ENCODE data around the gene CRK.

Gene CRK

DNA sequence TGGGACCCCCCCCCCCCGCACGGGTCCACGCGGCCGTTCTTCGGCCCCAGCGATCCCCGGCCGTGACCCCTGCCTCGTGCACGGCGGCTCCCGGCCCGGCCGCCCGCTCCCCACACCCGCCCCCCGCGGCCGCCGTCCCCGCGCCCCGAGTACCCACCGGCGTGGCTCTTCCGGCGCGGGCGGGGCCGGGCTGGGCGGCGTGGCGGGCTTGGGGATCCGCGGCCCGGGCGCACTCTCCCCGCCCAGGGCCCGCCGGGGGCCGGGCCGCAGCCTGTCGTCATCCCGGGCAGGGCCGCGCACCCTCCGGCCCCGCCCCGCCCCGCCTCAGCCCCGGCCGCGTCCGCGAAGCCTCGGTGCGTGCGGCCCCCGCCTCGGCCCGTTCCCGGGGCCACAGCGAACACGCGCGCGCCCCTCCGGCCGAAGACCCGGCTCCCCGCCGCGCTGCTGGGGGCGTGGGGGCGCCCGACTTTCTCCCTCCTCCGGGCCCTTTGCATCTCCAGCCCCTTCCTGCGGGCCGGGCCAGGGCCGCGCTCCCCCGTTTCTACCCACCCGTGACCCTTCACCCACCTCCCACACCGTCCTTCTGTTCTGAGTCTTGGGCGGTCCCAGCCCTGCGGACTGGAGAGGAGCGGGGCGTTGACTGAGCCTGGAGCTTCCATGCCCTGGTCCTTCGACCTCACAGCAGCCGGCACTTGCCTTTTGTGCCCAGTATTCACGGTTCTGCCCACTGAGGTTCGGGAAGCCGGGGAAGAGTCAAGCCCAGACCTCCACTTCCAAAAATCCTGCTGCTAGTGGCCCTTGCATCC lies 35.6 kb upstream of the CRK start:
- Mint-ChIP-seq H3K9me3 (no peaks in the 10 kb centered on the region), H3K27ac (peak overlapping the region; percentile 74), H3K4me3 (peak overlapping the region; percentile 86), H3K27me3 (peaks cover 48% of the 10 kb centered on the region), H3K4me1 (peaks cover 46% of the 10 kb centered on the region), H3K36me3 (peaks cover 10% of the 10 kb centered on the region)
- DNase-seq, result peak; percentile 67
- CTCF ChIA-PET, result no interaction called here

- Mint-ChIP-seq H3K27me3 (peaks cover 56% of the 10 kb centered on the region), H3K4me3 (peak overlapping the region; percentile 85), H3K9me3 (no peaks in the 10 kb centered on the region), H3K4me1 (peaks cover 46% of the 10 kb centered on the region), H3K27ac (peak overlapping the region; percentile 82), H3K36me3 (peaks cover 10% of the 10 kb centered on the region)
- CTCF ChIA-PET, result interaction anchor here (1.2 kb wide), 1 partner anchor 125 kb away, joined by 3 read pairs; no protein-coding TSS in a partner anchor
- DNase-seq, result peak; percentile 83
These were observed 34.8 kb upstream of the CRK start for GRCh38 chr17:1490643-1491442.

- H3K4me3 Mint-ChIP-seq, result peak overlapping the region; percentile 67
- CTCF ChIA-PET, result no interaction called here
- peaks cover 56% of the 10 kb centered on the region for H3K4me1 Mint-ChIP-seq
- no peaks in the 10 kb centered on the region for H3K9me3 Mint-ChIP-seq
- peaks cover 69% of the 10 kb centered on the region for H3K27me3 Mint-ChIP-seq
- H3K36me3 Mint-ChIP-seq, result peaks cover 7% of the 10 kb centered on the region
- DNase-seq, result no peak
- H3K27ac Mint-ChIP-seq, result no peak overlapping the region
These were observed 32.8 kb upstream of the CRK start for GRCh38 chr17:1488826-1489270.

DNA sequence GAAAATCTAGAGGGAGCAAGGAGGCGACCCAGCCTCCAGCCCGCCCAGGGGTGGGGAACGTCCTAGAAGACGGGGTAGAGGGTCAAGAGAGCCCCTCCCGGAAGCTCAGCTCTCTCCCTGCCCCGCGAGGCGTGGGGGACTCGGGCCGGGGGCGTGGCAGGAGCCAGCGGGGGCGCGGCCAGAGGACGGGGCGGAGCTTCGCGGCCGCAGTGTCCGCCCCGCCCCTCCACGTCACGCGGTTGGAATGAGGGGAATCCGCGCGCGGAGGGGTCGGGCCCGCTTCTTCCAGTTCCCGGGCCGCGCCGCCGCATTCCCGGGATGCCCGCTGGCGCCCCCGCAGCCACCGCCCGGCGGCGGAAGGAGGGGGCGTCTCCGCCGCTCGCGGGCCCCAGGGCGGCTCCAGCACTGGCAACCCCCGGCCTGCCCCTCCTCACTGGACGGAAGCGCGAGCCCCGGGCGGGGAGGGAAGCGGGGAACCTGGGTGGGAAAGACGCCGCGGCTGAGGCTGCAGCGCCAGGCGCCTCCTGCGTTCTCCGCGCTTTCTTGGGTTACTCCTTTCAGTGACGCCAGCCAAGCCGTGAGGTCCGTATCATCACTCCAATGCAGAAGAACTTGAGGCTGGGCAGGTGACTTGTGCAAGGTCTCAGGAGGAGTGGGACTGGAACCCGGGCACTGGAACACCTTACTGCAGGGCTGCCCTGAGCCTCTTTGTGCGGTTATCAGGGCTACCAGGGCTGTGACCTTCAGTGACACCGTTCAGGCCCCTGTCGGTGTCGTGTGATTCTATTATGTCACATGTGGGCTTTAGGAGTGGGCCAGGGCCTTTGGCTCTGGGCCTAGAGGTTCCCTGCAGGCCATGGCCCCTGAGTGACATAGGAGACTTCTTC lies 32.1 kb upstream of the CRK start:
- DNase-seq, result peak; percentile 79
- no peaks in the 10 kb centered on the region for H3K9me3 Mint-ChIP-seq
- H3K27me3 Mint-ChIP-seq, result peaks cover 65% of the 10 kb centered on the region
- H3K4me1 Mint-ChIP-seq, result peaks cover 56% of the 10 kb centered on the region
- peak overlapping the region; percentile 60 for H3K27ac Mint-ChIP-seq
- peaks cover 7% of the 10 kb centered on the region for H3K36me3 Mint-ChIP-seq
- CTCF ChIA-PET, result interaction anchor here (0.8 kb wide), 1 partner anchor 123 kb away, joined by 3 read pairs; no protein-coding TSS in a partner anchor
- peak overlapping the region; percentile 82 for H3K4me3 Mint-ChIP-seq

DNA sequence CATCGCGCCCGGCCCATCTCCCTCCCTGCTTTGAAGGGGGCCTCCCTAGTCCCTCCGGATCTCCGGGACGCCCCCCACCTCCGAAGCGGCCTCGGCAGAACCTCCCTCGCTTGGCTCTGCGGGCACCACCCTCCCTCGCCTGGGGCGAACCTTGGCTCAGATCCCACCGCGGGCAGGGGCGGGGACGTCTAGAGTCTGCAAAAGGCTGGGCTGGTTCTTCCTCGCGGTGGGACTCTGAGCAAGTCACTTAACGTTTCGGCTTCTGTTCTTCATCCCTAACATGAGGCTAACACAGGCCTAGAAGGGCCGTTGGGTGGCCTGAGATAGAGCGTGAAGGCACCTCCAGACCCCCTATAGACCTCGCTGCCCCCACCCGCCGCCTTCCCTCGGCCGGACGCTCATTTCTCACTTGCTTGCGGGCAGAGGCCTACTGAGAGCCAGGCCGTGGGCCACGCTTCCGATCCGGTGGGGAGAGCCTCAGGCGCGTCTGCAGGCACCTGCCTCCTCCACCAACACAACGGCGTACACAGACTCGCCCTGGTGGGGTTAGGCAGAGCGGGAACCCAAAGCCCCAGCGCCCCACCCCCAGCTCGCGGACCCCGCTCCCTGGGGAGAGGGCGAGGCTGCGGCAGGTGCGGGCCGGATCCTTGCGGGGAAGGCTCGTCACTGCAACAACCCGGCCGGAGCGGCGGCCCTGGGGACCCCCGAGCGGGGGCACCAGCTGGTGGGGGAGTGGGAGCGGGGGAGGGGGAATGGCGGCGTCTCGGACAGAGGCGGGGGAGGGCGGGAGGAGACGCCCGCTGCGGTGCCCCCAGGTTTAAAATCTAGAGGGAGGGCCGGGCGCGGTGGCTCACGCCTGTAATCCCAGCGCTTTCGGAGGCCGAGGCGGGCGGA lies 31.0 kb upstream of the CRK start:
- Mint-ChIP-seq H3K9me3 (no peaks in the 10 kb centered on the region), H3K4me1 (peaks cover 48% of the 10 kb centered on the region), H3K27me3 (peaks cover 53% of the 10 kb centered on the region), H3K4me3 (peak overlapping the region; percentile 82), H3K36me3 (peaks cover 10% of the 10 kb centered on the region), H3K27ac (peak overlapping the region; percentile 60)
- CTCF ChIA-PET, result interaction anchor here (0.8 to 1.0 kb wide), 2 partner anchors 29 to 122 kb away, joined by 3 to 5 read pairs; partner anchors contain the start of gene INPP5K
- peak; percentile 65 for DNase-seq

DNA sequence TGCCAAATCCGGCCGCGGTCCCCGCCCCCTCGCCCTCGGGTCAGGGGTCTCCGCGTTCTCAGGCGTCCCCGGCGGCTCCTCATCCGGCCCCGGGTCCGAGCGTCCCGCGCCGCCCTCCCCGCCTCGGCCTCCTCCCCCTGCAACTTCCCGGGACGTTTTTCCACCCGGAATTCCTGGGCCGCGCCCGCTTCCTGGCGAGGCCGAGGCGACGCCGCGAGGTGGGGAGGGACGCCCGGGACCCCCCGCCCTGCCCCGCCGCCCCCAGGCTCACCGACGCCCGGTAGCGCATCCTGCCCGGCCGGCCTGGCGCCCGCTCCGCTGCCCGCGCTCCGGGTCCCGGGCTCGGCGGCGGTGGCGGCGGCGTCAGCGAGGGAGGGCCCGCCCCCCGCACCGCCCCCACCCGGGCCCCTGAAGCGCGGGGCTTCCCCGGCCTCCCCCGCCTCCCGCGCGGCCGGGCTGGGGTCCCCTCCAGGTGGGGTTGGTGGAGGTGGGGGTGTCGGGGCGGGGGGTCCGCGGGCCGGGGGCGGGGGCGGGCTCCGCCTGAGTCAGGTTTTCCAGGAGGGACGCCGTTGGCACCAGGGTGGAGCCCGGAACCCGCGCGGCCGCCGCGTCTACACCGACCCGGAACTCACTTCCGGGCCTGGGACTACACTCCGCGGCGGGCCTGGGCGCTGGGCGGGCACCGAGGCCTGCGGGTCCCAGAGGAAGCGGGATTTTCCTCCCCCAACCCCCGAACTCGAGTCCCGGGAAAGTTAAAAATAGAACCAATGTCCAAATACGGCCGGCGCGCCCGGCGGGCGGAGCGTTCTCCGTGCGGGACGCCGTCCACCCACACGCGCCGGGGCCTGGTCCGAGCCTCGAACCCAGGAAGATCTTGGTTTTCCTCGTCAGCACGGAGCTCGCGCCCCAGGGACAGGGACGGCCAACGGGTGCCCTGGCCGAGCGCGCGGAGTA lies 29.7 kb upstream of the CRK start:
- no peaks in the 10 kb centered on the region for H3K9me3 Mint-ChIP-seq
- H3K36me3 Mint-ChIP-seq, result peaks cover 11% of the 10 kb centered on the region
- H3K27ac Mint-ChIP-seq, result no peak overlapping the region
- peaks cover 50% of the 10 kb centered on the region for H3K27me3 Mint-ChIP-seq
- H3K4me1 Mint-ChIP-seq, result peaks cover 42% of the 10 kb centered on the region
- DNase-seq, result peak; percentile 78
- CTCF ChIA-PET, result interaction anchor here (1.0 kb wide), 1 partner anchor 30 kb away, joined by 5 read pairs; the partner anchor contains the start of gene INPP5K
- H3K4me3 Mint-ChIP-seq, result peak overlapping the region; percentile 77

GRCh38 chr17:1484676-1485422 lies 28.8 kb upstream of the CRK start:
- peak; percentile 68 for DNase-seq
- peaks cover 9% of the 10 kb centered on the region for H3K36me3 Mint-ChIP-seq
- peak overlapping the region; percentile 73 for H3K27ac Mint-ChIP-seq
- no peaks in the 10 kb centered on the region for H3K9me3 Mint-ChIP-seq
- H3K4me1 Mint-ChIP-seq, result peaks cover 35% of the 10 kb centered on the region
- peaks cover 45% of the 10 kb centered on the region for H3K27me3 Mint-ChIP-seq
- CTCF ChIA-PET, result no interaction called here
- peak overlapping the region; percentile 77 for H3K4me3 Mint-ChIP-seq

DNA sequence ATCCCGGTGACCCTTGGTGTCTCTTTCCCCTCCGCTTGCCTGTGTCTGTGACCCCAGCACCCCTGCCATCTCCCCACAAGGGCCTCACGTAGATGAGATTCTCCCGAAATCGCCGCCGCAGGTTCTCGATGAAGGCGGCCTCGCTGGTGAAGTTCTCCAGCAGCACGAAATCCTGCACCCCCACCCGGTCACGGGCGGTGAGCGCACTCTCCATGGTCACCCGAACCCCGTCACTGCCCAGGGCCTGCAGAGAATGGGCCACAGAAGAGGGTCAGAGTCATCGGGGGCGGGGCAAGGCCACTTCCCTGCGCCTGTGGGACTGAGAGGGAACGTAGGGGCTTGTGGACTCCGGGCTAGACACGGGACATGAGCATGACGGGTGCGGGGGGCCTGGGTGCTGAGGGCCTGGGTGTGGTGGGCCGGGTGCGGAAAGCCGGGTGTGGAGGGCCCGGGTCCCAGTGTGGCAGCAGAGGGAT lies 28.1 kb upstream of the CRK start:
- H3K4me3 Mint-ChIP-seq, result peak overlapping the region; percentile 77

DNA sequence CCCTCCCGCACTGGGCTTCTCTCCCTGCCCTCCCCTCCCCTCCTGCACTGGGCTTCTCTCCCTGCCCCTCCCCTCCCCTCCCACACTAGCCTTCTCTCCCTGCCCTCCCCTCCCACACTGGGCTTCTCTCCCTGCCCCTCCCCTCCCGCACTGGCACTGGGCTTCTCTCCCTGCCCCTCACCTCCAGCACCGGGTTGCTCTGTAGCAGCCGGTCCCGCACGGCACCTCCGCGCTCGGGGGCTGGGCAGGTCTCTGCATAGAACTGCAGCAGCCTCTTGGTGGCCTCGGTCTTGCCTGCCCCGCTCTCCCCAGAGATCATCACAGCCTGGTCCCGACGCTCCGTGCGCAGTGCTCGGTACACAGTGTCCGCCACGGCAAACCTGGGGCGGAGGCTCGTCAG lies 26.6 kb upstream of the CRK start:
- Mint-ChIP-seq H3K36me3 (peaks cover 9% of the 10 kb centered on the region), H3K4me3 (no peak overlapping the region), H3K27ac (no peak overlapping the region), H3K27me3 (peaks cover 31% of the 10 kb centered on the region), H3K4me1 (peaks cover 20% of the 10 kb centered on the region), H3K9me3 (no peaks in the 10 kb centered on the region)
- CTCF ChIA-PET, result no interaction called here
- DNase-seq, result no peak

More for the DNA sequence above, 28.1 kb upstream of the CRK start:
- Mint-ChIP-seq H3K27me3 (peaks cover 42% of the 10 kb centered on the region), H3K9me3 (no peaks in the 10 kb centered on the region), H3K36me3 (peaks cover 9% of the 10 kb centered on the region), H3K27ac (no peak overlapping the region), H3K4me1 (peaks cover 29% of the 10 kb centered on the region)
- DNase-seq, result no peak
- CTCF ChIA-PET, result no interaction called here

- CTCF ChIA-PET, result no interaction called here
- H3K4me3 Mint-ChIP-seq, result no peak overlapping the region
- H3K9me3 Mint-ChIP-seq, result no peaks in the 10 kb centered on the region
These were observed 25.7 kb upstream of the CRK start for GRCh38 chr17:1481736-1482135.

GRCh38 chr17:1480747-1481465 lies 24.9 kb upstream of the CRK start:
- H3K36me3 Mint-ChIP-seq, result peaks cover 9% of the 10 kb centered on the region
- H3K27me3 Mint-ChIP-seq, result peaks cover 14% of the 10 kb centered on the region
- H3K4me3 Mint-ChIP-seq, result no peak overlapping the region
- CTCF ChIA-PET, result no interaction called here
- no peak for DNase-seq
- H3K4me1 Mint-ChIP-seq, result peaks cover 13% of the 10 kb centered on the region
- no peaks in the 10 kb centered on the region for H3K9me3 Mint-ChIP-seq
- no peak overlapping the region for H3K27ac Mint-ChIP-seq

More at GRCh38 chr17:1481736-1482135, 25.7 kb upstream of the CRK start:
- H3K27ac Mint-ChIP-seq, result no peak overlapping the region
- DNase-seq, result no peak
- H3K36me3 Mint-ChIP-seq, result peaks cover 9% of the 10 kb centered on the region
- H3K4me1 Mint-ChIP-seq, result peaks cover 14% of the 10 kb centered on the region
- peaks cover 22% of the 10 kb centered on the region for H3K27me3 Mint-ChIP-seq

Data from activated naive CD4-positive, alpha-beta T cell treated with anti-CD3 and anti-CD28 coated beads, Interleukin-2, amount 10 ng/mL, durations not matched to agents 7 days and 5 days (primary cell).